NCI-H748 (cell line): ENCODE measurements around the gene C2orf72.
"Not testable (repeated sequence)": the region's sequence is repeated elsewhere in the genome, so short reads cannot be mapped to it uniquely, and the experiment has no call there.

Experiments
- DNase-seq: peaks from one replicate; lab custom pipeline; 2025; ENCODE audit not compliant: unreplicated experiment; lab: John Stamatoyannopoulos, UW

Gene C2orf72

DNA sequence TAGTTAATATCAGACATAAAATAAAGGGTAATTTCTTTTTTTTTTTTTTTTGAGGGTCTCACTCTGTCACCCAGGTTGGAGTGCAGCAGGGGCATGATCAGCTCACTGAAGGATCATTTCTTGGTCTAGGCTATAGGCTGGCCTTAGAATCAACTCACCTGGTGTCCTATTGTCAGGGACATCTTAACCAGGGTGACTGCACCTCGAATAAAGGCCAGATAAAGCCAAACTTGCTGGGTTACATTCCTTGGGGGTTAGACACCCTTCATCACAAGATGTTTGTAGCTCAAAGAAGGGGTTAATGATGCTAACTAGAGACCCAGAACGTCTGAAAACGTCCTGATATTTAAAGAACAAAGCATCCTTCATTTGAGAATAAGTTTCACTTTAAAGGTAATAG is 23.5 kb upstream of the C2orf72 start:
- no peak for DNase-seq

DNA sequence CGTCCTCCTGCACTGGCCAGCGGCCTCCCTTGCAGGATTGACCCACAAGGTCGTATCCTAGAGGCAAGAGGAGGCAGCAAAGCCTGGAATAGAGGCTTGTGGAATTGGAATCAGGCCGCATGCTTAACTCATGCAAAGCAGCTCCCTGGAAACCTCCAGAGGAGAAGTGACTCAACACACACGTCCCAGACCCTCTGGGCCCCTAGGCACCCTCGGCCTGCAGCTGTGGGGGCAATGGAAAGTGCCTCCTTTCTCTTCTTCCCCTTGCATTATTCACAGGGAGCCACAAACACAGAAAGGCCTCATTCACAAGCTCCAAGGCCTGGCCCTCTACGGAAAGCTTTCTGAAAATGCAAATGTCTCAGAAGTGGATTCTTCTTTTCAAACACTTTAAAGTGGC is 21.8 kb upstream of the C2orf72 start:
- DNase-seq, result no peak

DNA sequence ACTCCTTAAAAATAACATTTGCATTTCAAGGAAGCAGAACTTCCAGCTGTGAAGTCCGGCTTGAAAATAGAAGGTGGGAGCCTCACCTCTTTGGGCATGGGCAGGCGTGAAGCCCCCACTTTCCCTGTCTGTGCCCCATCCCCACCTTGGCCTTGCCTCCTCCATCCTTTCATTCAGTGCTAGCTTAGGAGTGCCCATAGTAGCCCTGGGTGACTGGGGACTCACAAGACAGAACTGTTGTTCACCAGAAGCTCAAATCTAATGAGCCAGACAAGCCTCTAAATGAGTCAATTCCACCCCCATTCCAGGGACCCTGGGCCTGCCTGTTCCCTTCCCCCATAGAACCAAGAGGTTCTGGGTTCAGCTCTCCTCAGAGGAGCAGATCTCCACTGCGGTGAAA is 21.4 kb upstream of the C2orf72 start:
- DNase-seq, result no peak

DNA sequence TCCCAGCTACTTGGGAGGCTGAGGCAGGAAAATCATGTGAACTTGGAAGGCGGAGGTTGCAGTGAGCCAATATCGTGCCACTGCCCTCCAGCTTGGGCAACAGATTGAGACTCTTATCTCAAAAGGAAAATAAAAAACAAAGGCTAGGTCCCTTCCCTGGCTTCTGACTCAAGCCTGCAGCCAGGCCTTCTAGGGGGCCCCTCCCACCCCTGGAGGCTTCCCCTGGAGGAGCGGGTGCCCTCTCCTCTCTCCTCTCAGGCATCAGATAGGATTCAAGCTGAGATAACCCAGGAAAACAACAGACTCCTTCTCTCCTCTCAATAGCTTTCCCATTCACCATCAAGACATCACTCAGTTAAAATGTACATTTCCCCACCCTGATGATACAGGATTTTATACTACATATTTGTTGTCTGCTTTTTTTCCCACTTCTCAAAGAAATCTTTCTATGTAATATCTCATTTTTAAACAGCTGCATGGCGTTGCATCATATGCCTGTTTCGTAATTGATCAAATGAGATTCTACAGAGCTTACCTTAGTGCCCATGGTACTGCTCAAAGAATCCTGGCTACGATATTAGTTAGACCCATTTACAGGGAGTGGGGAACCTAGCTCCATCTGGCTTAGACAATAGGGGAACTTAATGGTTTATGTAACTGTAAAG is 20.6 kb upstream of the C2orf72 start:
- no peak for DNase-seq

DNA sequence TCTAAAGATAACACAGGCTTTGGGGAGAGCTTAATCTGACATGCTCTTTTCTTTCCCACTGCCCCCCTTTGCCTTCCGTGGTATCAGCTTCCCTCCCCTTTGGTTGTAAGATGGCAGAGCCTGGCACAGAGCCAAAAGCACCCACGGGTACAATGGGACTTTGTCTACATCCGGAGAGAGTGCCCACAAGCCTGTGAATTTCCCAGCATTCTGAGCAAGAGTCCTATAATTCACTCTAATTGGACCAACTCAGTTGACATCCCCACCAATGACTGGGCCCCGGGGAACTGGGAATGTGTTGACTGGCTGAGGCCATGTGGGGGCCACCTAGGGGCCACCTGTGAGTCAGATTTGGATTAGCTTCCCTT is 20.1 kb upstream of the C2orf72 start:
- DNase-seq, result peak; percentile 70

DNA sequence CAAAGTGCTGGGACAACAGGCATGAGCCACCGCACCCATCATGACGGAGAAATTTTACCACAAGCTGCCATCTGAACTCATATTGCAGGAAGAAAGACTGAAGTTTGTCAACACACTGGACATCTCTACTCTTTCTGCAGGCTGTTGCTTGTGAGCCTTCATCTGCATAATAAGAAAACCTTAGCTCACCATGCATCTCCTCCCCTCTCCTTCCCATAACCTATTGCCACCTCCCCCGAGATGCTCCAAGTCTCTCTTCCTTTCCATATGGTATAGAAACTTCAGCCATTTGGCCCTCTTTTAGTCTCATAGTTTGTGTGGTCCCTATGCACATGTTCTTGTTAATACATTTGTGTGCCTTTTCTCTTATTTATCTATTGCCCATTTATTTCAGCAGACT is 19.1 kb upstream of the C2orf72 start:
- no peak for DNase-seq

DNA sequence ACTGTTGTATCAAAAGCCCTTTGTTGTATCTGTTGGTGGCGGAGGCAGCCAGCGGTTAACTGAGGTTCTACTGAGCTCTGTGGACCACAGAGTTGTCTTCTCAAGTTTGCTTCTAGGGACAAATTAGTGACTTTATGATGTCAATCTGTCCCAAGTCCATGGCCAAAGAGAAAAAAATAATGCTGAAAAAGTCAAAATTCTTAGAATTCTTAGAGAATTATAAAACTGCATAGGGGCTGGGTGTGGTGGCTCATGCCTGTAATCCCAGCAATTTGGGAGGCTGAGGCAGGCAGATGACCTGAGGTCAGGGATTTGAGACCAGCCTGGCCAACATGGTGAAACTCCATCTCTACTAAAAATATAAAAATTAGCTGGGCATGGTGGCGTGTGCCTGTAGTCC is 12.3 kb upstream of the C2orf72 start:
- DNase-seq, result not testable (repeated sequence)

DNA sequence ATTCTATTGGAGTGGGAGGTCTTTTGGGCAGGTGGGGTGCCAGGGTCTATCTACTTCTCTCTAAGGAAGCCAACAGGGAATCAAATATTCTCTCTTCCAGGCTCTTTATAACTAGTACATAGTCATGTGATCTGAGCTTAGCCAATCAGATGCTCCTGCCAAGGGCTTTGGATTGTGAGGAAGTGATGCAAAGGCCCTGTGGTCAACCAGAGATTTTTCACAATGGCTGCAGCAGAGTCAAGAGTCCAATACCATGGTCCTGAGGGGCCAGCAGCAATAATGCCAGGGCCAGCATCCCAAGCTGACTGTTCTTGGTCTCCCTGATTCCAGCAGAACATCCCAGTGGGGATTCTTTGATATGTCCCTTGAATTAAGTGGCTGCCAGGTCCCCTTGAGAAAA is 8.4 kb upstream of the C2orf72 start:
- DNase-seq, result no peak

DNA sequence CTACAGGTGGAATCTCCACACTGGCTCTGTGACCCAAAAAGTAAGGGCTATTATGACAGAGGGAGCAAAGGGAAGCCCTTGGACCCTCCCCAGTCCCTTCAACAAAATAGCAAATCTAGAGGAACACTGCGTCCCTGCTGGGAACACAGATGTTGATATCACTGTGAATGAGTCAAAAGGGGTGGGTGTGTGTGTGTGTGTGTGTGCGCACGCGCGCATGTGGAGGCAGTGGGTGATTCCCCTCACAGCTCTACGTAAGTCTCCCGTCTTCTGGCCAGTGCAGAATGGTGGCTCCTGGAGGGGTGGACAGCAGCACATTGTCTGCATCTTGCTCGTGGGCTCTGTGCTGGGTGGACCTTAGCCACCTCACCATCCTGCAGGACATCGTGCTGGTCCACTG is 7.8 kb upstream of the C2orf72 start:
- DNase-seq, result no peak

DNA sequence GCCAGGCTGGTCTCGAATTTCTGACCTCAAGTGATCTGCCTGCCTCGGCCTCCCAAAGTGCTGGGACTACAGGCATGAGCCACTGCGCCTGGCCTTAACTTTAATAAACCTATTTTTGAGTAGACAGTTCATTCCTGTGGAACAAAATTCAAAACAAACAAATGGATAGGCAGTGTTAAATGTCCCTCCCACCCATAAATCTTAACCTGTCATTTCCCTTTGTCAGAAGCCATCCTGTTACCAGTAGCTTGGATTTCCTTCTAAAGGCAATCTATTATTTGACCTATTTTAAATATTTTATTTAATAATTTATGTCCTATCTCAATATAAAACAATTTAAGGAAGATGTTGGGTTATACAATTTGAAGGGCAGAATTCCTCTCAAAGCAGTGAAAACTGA is 6.6 kb upstream of the C2orf72 start:
- no peak for DNase-seq

DNA sequence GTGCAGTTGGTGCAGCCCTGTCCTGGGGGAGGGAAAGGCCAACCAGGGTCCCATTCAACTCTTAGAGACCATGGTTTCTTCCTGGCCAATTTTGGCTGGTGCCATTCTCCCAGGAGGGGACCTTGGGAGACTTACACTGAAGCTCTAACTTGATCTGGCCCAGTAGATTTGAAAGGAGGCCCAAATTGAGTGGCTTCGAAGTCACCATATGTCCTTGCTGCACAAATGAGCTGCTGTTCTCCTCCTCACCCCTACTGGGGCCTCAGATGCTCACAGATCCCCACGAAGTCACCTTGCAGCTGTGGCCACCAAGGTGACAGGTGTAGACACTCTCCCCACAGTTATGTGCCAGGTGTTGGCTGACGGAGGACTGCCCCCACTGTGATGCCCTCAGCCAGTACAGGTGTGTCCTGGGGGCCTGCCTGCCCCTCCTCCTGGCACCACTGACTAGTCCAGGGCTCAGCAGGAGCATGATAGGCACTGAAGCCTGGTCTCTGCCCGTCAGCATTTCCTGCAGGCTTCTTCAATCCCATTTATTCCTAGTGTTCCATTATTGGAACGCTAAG is 4.7 kb upstream of the C2orf72 start:
- DNase-seq, result no peak

DNA sequence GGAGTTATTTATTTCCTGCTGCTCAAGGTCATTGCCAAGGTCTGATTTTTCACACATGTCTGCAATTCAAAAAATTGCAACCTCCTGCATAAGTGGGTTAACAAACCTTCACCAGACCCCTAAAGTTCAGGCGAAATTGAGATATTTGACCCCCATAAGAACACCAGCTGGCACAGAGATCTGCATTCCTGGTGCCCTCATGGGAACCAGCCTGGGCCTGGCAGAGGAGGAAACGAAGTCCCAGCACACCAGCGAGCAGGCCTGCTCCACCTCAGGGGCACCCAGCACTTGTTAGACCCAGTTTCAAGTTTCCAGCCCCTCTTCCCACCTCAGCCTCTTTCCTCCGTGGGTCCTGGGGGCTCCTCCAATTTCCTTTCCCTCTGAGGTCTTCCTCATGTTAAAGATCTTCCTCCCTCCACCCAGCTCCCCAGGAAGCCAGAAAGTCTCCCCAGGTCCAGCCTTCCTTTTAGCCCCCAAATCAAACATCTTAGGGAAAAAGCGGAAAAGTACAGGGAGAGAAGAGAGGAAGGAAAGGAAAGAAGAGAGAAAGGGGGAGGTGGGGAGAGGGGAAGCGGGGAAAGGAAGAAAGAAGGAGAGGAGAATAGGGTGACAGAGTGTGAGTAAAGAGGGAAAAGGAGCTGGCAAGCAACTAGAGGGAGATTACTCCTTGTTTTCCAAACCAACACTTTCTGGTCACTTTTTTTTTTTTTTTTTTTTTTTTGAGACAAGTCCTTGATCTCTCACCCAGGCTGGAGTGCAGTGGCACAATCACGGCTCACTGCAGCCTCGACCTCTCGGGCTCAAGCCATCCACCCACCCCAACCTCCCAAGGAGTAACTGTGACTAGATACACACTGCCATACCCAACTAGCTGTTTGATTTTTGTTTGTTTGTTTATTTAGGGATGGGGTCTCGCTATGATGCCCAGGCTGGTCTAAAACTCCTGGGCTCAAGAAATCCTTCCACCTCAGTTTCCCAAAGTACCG is 3.9 kb upstream of the C2orf72 start:
- DNase-seq, result no peak

DNA sequence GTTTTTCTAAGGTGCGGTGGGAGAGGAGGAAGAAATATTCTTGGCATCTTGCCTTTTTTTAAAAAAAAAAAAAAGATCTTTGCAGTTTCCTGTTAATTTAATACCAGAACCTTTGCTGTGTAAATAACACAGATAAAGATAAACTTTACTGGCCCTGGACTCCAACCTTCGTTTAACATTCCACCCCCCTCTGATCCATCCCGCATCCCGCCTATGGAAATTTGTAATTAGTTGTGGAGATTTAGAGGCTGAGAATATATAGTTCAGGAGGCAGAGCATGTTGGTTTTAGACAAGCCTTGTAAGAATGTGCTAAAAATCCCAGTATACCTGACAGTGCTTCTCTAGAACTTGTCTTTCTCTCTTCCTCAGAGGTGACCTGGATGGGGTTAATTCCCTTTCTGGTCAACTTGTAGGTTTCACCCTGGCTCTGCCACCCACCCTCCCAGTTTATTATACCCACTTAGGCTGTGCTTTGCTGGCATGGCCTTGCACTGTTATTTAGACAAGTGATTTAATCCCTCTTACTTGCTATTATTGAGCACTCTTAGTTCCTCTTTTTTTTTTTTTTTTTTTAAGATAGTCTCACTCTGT is 2.9 kb upstream of the C2orf72 start:
- no peak for DNase-seq

DNA sequence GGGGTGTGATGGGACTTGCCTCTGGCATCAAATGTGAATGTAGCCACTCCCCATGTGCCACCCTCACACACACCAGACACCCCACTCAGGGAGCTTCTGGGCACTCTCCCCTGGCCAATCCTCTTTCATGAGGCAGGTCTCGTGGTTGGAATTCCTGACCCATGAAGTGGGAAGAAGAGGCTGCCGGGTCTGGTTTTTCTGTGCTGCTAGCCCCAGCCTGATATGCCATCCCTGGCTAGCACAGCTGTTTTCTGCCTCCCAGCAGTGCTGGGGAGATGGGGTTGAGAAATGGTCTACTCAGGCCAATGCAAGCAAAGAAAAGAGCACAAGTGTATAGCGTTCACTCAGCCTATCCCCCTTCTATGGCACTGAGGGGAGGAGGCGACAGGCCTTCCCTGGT is 1.2 kb upstream of the C2orf72 start:
- no peak for DNase-seq

DNA sequence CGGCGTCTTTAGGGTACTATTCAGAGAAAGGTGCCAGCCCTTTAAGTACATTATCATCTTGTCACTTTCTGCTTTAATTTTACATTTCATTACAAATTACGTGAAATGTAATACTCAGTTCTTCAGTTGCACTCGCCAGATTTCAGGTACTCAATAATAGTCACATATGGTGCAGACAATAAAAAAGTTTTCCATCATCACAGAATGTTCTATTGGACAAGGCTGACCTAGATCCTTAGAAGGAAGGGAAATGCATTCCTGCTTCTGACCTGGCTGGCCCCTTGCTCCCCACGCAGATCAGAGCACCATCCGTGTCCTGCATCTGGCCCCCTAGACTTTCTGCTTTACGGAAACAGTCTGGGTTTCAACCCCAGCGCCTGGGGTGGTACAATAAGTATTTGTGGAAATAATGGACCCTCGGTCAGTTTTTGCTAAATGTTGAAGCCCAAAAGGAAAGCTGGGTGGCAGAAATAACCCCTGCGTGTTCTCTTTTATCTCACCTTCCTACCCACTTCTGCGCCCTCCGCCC is 681 bp upstream of the C2orf72 start:
- DNase-seq, result no peak

DNA sequence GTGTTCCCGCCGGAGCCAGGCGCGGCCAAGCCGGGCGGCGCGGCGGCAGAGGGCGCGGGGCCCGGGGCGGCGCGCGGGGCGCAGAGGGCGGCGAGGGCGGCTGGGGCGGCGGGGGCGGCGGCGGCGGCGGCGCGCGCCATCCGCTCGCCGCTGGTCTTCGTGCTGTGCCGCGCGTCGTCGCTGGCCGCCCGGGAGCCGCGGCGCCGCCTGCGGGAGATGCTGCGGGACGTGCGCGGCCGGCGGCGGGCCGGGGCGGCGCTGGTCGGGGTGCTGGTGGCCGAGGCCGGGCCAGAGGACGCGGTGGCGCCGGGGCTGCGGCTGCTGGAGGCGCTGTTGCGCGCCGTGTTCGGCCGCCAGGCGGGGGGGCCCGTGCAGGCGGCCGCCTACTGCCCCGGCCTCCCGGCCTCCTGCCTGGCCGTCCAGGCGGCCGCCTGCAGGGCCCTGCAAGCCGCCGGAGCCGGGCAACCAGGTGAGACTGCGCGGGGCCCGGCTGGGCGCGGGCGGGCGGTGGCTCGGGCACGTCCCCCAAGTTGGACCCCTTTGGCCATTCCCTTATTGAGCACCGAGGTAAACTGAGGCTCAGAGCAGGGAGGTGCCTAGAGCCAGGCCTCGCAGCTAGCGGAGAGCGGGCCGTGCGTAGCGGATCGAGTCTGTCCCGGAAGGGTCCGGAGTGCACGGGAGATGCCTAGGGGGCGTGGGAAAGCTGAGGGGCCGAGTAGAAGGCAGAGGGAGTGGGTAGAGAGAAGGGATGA is 584 bp downstream of the C2orf72 start:
- DNase-seq, result peak; percentile 45

DNA sequence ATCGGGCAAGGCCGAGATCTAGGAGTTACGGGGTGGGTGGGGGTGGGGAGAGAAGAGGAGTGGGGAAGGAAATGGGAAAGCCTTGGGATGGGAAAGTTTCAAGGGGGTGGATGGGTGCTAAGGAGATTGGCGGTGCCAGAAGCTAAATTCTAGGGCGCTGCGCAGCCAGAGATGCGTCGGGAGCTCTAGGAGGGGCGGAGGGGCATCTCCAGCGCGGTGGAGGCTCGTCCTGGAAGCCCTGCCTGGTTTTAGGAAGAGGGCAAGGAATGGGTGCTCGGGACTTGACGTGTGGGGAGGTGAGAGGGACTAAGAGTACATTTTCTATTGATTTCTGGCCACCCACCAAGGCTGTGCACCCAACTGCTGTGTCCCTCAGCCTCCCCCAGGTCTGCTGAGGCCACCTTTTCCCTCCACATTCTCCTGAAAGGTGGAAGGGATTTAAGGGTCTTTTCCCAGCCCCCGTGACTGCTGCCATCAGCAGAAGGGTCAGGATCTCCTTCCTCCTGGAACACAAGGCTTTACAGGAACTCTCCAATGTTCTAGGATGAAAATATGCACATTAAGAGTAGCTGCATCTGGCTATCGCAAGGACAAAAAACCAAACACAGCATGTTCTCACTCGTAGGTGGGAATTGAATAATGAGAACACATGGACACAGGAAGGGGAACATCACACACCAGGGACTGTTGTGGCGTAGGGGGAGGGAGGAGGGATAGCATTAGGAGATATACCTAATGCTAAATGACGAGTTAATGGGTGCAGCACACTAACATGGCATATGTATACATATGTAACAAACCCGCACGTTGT is 1.4 kb downstream of the C2orf72 start:
- DNase-seq, result no peak

DNA sequence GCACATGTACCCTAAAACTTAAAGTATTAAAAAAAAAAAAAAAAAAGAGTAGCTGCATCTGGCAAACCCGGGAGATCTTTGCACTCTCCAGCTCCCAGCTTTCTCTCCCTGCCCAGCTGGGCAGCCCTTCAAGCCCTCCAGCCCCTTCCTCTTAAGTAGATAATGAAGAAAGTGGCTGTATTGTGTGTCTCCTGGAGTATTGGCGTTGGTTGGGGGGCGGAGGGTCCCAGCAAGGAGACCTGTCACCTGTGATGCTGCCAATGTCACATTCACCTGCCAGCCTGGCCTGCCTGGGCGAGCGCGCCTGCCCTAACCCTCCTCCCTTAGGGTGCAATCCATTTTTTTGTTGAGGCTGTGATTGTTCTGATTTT is 2.0 kb downstream of the C2orf72 start:
- no peak for DNase-seq

DNA sequence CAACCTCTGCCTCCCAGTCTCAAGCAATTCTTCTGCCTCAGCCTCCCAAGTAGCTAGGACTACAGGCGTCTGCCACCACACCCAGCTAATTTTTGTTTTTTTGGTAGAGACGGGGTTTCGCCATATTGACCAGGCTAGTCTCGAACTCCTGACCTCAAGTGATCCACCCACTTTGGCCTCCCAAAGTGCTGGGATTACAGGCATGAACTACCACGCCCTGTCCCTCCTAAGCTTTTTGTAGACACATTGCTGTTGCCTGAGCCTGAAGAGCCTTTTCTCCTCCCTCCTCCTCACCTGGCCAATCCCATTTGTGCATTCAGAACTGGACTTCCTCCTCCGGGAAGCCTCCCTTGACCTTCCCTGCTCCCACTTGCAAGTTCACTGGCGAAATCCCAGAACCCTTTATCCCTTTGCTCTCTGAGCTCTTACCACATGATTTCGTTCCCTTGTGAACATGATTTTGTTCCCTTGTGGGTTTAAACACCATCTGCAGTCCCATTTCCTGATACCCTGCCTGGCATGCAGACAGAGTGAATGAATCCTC is 2.6 kb downstream of the C2orf72 start:
- DNase-seq, result no peak
